ENCODE data around the gene ZFYVE9.

GRCh38 chr1:52357397-52357796 lies 215.5 kb downstream of the ZFYVE9 start:
- TF ChIP-seq, protein P1, sequence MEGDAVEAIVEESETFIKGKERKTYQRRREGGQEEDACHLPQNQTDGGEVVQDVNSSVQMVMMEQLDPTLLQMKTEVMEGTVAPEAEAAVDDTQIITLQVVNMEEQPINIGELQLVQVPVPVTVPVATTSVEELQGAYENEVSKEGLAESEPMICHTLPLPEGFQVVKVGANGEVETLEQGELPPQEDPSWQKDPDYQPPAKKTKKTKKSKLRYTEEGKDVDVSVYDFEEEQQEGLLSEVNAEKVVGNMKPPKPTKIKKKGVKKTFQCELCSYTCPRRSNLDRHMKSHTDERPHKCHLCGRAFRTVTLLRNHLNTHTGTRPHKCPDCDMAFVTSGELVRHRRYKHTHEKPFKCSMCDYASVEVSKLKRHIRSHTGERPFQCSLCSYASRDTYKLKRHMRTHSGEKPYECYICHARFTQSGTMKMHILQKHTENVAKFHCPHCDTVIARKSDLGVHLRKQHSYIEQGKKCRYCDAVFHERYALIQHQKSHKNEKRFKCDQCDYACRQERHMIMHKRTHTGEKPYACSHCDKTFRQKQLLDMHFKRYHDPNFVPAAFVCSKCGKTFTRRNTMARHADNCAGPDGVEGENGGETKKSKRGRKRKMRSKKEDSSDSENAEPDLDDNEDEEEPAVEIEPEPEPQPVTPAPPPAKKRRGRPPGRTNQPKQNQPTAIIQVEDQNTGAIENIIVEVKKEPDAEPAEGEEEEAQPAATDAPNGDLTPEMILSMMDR (conservative IDR thresholded peaks at IDR 0.05; ENCODE audit: low read depth, low read length), result no peak
- TF ChIP-seq POLR2A (IDR thresholded peaks at IDR 0.05; ENCODE audit: low read depth, low read length) (no peak), CHD1 (IDR thresholded peaks at IDR 0.05; ENCODE audit: low read depth, low read length) (no peak), MAFK (IDR thresholded peaks at IDR 0.05; ENCODE audit: low read depth, low read length) (no peak), CEBPB (IDR thresholded peaks at IDR 0.05; ENCODE audit: low read depth, low read length) (no peak), RFX5 (IDR thresholded peaks at IDR 0.05; ENCODE audit: low read depth, low read length) (no peak), NFE2L2 (IDR thresholded peaks at IDR 0.05; ENCODE audit: low read depth, low read length) (no peak), SMC3 (IDR thresholded peaks at IDR 0.05; ENCODE audit: low read depth, low read length) (no peak), RCOR1 (IDR thresholded peaks at IDR 0.05; ENCODE audit: insufficient replicate concordance, low read length) (no peak), MXI1 (IDR thresholded peaks at IDR 0.05; ENCODE audit: borderline replicate concordance, low read depth, low read length) (no peak)

Measured in IMR-90 (cell line).